ENCODE data around the gene PXN.
"Not testable (repeated sequence)": the region's sequence is repeated elsewhere in the genome, so short reads cannot be mapped to it uniquely, and the experiment has no call there.

PXN gene

DNA sequence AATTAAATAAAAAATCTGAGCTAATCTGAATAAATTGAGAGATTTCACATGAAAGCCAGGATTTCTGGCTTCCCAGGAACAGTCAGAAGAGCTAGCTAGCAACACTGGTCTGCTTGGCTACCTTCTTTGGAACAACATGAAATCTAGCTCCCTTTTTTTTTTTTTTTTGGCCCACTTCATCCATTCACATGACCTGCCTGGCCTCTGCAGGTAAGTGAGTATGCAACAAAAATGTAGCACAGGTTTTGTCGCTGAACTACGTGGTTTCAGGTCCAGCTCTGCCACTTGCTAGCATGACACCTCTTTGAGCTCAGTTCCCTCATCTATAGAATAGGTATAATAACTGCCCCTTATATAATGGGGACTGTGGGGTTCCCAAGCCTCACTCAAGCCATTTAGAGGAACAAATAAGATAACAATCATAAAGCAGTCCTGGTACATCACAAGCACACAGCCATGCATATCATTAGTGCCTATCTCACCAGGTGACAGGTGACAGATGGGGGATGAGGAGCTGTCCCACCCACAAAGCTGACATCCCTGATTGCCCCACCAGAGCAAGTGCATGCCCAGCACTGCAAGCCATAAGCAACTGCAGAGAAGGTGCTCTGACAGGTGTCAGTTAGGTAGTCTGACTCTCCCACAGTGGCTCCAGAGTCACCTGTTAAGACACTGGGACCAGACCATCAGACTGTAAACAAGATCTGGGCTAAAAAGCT is 25.6 kb downstream of the PXN start:
- no peak for DNase-seq

GRCh38 chr12:120238839-120239445 is 26.6 kb downstream of the PXN start:
- no peak for DNase-seq

DNA sequence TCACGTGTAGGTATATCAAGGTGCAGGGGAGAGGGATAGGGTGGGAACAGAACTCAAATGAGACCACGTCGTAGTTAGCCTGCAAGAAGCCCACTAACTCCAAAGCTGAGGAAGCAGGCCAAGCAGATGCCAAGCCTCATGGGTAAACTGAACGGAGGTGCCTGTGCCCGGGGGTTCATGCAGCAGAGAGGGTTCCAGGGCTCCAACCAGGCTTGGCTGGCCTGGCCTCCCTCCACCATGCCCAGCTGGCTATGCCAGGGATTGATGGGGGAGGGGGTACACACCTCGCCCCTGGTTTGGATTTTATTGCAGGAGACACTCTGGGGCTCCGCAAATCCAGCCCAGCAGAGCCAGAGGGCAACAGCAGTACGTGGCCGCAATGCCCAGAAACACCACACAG is 27.3 kb downstream of the PXN start:
- DNase-seq = no peak

- DNase-seq = no peak
Measured at GRCh38 chr12:120237360-120238171, 28.0 kb downstream of the PXN start.

DNA sequence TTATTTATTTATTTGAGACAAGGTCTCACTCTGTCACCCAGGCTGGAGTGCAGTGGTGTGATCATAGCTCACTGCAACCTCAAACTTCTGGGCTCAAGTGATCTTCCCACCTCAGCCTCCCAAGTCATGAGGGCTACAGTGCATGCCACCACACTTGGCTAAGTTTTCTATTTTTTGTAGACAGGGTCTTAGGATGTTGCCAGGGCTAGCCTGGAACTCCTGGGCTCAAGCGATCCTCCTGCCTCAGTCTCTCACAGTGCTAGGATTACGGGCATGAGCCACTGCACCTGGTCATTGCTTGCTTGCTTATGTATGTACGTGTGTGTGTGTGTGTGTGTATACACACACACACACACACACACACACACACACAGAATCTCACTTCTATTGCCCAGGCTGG is 28.7 kb downstream of the PXN start:
- DNase-seq = not testable (repeated sequence)

- DNase-seq = no peak
Measured at GRCh38 chr12:120235369-120236323, 29.9 kb downstream of the PXN start.

DNA sequence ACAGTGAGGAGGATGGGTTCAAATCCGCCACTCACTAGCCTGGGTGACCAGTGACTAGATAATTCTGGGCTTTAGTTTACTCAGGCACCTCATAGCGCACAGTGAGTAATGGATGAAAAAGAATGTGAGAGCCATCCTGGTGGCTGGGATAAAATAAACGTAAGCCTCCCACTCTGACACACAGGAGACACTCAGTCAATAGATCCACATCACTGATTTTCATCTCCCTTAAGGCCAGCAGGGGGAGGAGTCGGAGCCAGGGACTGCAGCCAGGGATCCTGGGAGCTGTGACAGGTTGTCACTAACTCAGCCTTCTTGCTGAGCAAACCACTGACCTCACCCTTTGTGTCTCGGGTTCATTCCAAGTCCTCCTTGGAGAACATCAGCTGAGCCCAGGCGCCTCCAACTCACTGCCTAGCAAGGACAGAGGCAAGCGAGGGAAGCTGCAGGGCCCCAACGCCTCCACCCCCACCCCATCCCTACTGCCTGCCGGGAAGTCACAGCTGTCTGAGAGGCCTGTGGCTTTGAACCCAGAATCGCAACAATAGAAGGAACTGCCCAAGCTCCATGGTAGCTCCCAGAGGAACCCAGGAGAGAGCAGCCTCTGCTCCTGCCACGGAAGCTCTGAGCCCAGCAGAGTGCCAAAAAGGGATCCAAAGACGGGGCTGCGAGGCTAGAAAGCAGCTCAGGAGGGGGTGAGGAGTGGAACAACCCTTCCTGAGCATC is 30.7 kb downstream of the PXN start:
- no peak for DNase-seq

- DNase-seq = peak; percentile 89
Measured at GRCh38 chr12:120231316-120232011, 34.1 kb downstream of the PXN start.

- DNase-seq = no peak
Measured at GRCh38 chr12:120230974-120231315, 34.6 kb downstream of the PXN start.

DNA sequence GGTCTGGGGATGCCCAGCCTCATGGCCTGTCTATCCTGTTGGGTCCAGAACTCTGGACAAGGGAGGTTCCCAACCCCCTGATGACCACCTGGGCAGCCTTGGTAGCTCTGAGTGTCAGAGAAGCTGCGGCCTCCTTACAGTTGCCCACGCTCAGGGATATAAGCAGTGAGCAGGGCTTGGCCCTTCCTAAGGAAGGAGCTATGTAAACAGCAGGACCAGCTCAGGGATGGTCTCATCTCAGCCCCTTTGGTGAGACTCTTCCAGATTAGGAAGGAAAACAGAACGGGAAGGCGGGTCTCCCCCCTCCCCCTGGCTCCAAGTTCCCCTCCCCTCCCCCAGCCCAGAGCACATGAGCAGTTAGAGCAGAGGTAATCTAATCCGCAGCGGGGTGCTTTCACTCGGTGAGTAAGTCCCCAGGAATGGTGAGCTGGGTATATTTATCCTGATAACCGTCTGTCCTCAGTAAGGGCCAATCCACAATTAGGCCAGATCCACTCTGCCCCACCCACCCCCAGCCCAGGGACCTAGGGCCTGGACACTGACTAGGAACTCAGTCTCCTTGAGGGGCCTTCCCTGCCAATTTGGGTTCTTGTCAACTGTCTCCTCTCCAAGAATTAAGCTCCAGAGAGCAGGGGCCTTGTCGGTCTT is 35.1 kb downstream of the PXN start:
- no peak for DNase-seq

GRCh38 chr12:120229487-120230325 is 35.8 kb downstream of the PXN start:
- no peak for DNase-seq

DNA sequence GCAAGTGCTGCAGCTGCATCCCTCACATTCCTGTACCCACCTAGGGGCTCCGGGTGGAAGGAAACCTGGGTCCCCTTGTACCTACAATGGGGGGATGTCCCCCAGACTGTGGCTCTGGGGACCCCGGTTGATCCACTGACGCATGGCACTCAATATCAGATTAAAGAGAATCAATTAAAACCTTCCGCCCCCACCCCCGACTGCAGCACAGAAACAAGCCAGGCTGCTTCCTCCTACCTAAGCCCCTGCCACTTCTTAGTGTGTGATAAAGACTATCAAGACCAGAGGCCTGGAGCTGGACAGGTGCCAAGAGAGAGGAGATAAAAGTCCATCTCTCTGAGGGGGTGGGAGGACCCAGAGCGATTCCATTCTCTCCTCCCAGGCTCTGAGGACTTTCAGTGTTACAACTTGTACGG is 36.5 kb downstream of the PXN start:
- no peak for DNase-seq

DNA sequence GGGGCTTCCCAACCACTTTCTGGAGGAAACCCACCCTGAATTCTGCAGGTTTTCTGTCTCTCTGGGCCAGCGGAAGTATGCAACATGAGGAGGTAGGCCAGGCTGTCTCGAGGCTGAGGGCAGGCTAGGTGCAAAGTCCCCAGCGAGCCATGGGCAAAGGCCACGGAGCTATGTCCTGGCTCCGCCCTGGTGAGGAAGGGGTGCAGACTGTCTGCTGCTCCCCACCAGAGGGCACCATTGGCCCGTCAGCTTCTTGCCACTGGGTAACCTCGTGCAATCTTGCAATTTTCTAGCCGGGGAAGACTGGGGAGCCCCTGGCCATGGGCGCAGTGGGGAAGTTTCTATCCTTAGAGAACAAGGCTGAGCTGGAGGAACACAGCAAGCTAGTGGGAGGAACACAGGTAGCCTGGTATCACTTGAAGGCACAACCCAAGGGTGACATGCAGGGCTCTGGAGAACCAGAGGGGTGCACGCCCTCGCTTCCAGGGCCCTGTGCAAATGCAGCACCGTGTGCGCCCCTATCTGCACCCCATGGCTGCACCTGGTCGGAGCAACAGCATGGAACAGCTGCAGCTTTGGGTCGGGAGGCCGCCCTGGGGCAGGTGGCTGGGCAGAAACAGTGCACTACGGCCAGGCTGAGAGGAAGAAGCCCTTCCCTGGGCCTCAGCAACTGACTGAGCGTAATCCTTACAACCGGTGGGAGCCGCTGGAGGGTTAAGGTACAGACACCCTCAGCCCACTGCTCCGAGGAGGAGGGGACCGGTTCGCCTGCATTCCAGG is 37.0 kb downstream of the PXN start:
- peak; percentile 94 for DNase-seq

DNA sequence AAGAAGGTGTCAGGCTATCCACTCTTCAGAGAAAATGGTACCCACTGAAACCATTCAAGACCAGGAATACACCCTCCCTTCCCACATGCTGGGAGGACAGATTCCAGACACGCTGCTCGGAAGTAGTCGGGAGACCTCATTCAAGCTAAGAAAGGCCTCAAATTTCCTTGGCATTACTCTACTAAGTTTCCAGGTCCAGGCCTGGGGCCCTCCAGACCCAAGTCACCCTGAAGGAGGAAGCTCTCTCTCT is 37.6 kb downstream of the PXN start:
- DNase-seq = no peak

DNA sequence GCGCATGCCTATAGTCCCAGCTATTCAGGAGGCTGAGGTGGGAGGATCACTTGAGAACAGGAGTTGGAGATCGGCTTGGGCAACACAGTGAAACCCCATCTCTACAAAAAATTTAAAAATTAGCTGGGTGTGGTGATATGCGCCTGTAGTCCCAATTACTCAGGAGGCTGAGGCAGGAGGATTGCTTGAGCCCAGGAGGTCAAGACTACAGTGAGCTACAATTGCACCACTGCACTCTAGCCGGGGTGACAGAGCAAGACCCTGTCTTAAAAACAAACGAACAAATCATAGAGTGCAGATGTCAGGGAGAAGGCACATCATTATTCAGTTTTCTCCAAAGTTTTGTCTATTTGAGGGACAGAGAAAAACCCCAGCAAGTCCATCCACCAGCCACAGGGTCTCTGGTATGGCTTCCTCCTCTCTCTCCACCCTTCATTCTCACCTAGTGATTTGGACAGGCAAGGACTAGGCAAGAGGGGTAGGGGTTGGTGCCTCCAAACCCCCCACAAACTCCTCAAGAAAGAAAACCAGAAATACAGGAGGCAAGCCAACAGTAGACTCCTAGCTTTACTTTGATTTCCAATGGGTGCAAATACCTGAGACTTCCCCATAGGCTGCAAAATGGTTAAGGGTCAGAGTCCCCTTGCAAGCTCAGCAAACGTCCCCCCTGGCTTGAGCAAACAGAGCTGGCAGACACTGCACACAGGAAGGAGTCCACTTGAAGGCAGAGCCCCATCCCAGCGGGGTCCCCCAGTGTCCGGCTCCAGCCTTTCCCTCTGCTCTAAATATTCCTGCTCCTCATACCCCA is 38.1 kb downstream of the PXN start:
- DNase-seq = no peak

DNA sequence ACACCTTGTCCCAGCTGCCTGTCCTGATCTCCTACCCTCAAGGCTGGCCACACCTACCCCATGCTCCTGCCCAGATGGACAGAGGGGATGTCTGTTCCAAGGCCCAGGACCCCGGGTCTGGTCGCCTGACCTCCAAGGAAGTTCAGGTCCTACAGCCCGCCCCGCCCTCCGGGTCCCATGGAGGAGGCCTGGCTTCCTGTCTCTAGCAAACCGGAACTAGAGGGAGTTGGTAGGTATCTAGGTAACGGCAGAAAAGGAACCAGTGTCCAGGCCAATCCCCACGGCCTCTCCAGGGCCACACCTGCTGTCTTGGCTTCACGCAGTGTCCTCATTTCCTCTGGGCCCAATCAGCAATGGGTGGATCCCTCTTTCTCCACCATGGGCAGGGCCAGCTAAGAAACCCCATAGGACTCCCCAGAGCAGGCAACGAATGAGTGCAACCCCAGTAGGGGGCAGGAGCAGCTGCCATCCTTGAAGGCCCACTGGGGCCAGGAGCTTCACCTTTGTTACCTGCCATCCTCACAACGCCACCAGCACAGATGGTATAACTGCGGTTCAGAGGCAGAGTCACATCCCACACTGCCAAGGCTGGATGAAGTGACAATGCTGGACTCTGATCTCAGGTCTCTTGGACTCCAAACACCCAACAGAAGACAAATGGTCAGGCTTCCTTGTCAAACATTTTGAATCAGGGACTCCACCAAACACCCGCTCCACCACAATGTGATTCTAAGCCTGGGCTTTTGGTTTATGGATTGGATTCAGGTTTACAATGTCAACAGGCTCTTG is 39.5 kb downstream of the PXN start:
- DNase-seq = peak; percentile 32

DNA sequence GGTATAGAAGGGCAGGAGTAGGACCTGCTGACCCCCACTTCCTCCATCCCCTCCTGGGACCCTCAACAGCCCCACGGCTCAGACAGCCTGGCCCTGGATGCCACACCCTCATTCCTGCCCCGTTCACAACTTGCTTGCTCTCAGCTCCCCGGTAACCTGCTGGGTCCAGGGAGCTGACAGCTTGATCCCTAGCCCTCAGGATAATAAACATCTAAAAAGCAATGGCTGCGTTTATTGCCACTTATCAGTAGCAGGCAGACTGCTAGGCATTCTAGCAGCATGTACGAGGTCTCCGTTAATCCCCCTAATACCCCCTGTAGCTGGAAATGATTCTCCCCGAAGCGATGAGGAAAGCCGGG is 40.4 kb downstream of the PXN start:
- no peak for DNase-seq
